IMR-90 (cell line): ENCODE data around the gene GRAMD4. TPM values are rescaled to one million over a fixed set of nuclear protein-coding genes. Genes with fewer than 3 reads are reported as not detected.

Experiments used
- ATAC-seq: fragments of 200-7000 bp; cut with Tn5 transposase; 2 replicates; pipeline ENCODE4 v1.9.1; 2020; ENCODE audit warnings: low read depth, mild to moderate bottlenecking, moderate library complexity
- BruUV-seq: library from RNA; stranded (reverse); fragments of 400-500 nt; replicated peaks from 2 replicates; lab custom pipeline; 2021; lab: Mats Ljungman, UMichigan
- CTCF ChIA-PET: fragments of 300-600 bp; formaldehyde crosslinking; extraction: SDS; loops from one replicate; lab custom pipeline; 2021; ENCODE audit warnings: antibody characterized with exemption; lab: Yijun Ruan, JAX
- POLR2A ChIA-PET: fragments of 300-600 bp; sonication (Branson Sonifier 250); formaldehyde crosslinking; loops from one replicate; lab custom pipeline; 2022; ENCODE audit warnings: antibody characterized with exemption; ENCODE audit not compliant: unreplicated experiment; lab: Charles Lee
- DNase-seq: peaks from one replicate; pipeline ENCODE4 v3.0.0; 2013
- H2AFZ ChIP-seq: replicated peaks from 2 replicates; pipeline ENCODE3; 2013; ENCODE audit warnings: low read length, mild to moderate bottlenecking; ENCODE audit not compliant: poor library complexity
- H2AK5ac ChIP-seq: 2 replicates; pipeline ENCODE4 v1.6.1; 2013; ENCODE audit warnings: low read depth, low read length, inconsistent platforms
- H2AK9ac ChIP-seq: replicated peaks from 2 replicates; pipeline ENCODE3; 2013; ENCODE audit warnings: mild to moderate bottlenecking, low read depth, low read length, moderate library complexity; ENCODE audit not compliant: poor library complexity
- H2BK120ac ChIP-seq: 2 replicates; pipeline ENCODE4 v1.6.1; 2013; ENCODE audit warnings: low read depth, low read length, inconsistent platforms
- H2BK15ac ChIP-seq: 3 replicates; pipeline ENCODE4 v1.6.1; 2013; ENCODE audit warnings: low read depth, low read length, inconsistent platforms
- H2BK20ac ChIP-seq: 2 replicates; pipeline ENCODE4 v1.6.1; 2013; ENCODE audit warnings: low read depth, mild to moderate bottlenecking, inconsistent platforms, low read length, moderate library complexity
- H2BK5ac ChIP-seq: 2 replicates; pipeline ENCODE4 v1.6.1; 2013; ENCODE audit warnings: mild to moderate bottlenecking, low read depth, low read length, inconsistent platforms; ENCODE audit not compliant: poor library complexity, severe bottlenecking
- H3K14ac ChIP-seq: replicated peaks from 2 replicates; pipeline ENCODE4 v1.6.1; 2013; ENCODE audit warnings: low read depth, low read length, inconsistent platforms
- H3K18ac ChIP-seq: 2 replicates; pipeline ENCODE4 v1.6.1; 2013; ENCODE audit warnings: low read depth, low read length, control low read depth
- H3K23ac ChIP-seq: 2 replicates; pipeline ENCODE4 v1.6.1; 2013; ENCODE audit warnings: low read depth, low read length, inconsistent platforms
- H3K27ac ChIP-seq: 2 replicates; pipeline ENCODE4 v1.5.1; 2013; ENCODE audit warnings: mild to moderate bottlenecking, control low read depth, low read length; ENCODE audit not compliant: insufficient read depth
- H3K27me3 ChIP-seq: 2 replicates; pipeline ENCODE4 v1.6.1; 2013; ENCODE audit warnings: low read length; ENCODE audit not compliant: control insufficient read depth, insufficient read depth
- H3K36me3 ChIP-seq: 2 replicates; pipeline ENCODE4 v1.6.1; 2013; ENCODE audit warnings: low read length, mixed read lengths; ENCODE audit not compliant: control insufficient read depth, insufficient read depth
- H3K4ac ChIP-seq: 2 replicates; pipeline ENCODE4 v1.6.1; 2013; ENCODE audit warnings: low read depth, low read length, inconsistent platforms
- H3K4me1 ChIP-seq: 2 replicates; pipeline ENCODE4 v1.6.1; 2013; ENCODE audit warnings: low read length, mixed read lengths; ENCODE audit not compliant: control insufficient read depth, insufficient read depth
- H3K4me2 ChIP-seq: 2 replicates; pipeline ENCODE4 v1.6.1; 2013; ENCODE audit warnings: low read depth, mild to moderate bottlenecking, control low read depth, low read length, moderate library complexity
- H3K4me3 ChIP-seq: 2 replicates; pipeline ENCODE4 v1.5.1; 2013; ENCODE audit warnings: low read depth, mild to moderate bottlenecking, control low read depth, low read length, moderate library complexity; ENCODE audit not compliant: insufficient read depth
- H3K56ac ChIP-seq: 2 replicates; pipeline ENCODE4 v1.6.1; 2013; ENCODE audit warnings: low read length, inconsistent platforms; ENCODE audit not compliant: insufficient read depth; ENCODE audit errors: extremely low read depth
- H3K79me1 ChIP-seq, 2 experiments: 2 replicates each; pipeline ENCODE4 v1.6.1; 2013; ENCODE audit warnings: low read length in 2 of 2, inconsistent platforms in 1 of 2, low read depth in 1 of 2
- H3K9ac ChIP-seq: 2 replicates; pipeline ENCODE4 v1.6.1; 2013; ENCODE audit warnings: low read depth, low read length, control low read depth
- H3K9me1 ChIP-seq: 2 replicates; pipeline ENCODE4 v1.6.1; 2013; ENCODE audit warnings: low read length, inconsistent platforms; ENCODE audit not compliant: insufficient read depth
- H3K9me3 ChIP-seq: 2 replicates; pipeline ENCODE4 v1.6.1; 2013; ENCODE audit warnings: low read length; ENCODE audit not compliant: control insufficient read depth, insufficient read depth
- H4K20me1 ChIP-seq: 2 replicates; pipeline ENCODE4 v1.6.1; 2013; ENCODE audit warnings: low read length, inconsistent platforms; ENCODE audit not compliant: insufficient read depth
- H4K5ac ChIP-seq: 2 replicates; pipeline ENCODE4 v1.6.1; 2013; ENCODE audit warnings: mild to moderate bottlenecking, low read depth, low read length, control low read depth
- H4K8ac ChIP-seq, 2 experiments: 2 replicates each; pipeline ENCODE4 v1.6.1; 2013; ENCODE audit warnings: low read depth in 2 of 2, low read length in 2 of 2, control low read depth in 1 of 2, inconsistent platforms in 1 of 2
- H4K91ac ChIP-seq: 2 replicates; pipeline ENCODE4 v1.6.1; 2013; ENCODE audit warnings: low read depth, low read length, inconsistent platforms; ENCODE audit not compliant: insufficient read depth
- BHLHE40 ChIP-seq: fragments of 150-350 bp; IDR thresholded peaks from 2 replicates; pipeline ENCODE4 v1.6.1; 2016; ENCODE audit warnings: mild to moderate bottlenecking, low read depth, low read length
- CEBPB ChIP-seq: IDR thresholded peaks from 2 replicates; pipeline ENCODE4 v1.6.1; 2012; ENCODE audit warnings: low read depth, low read length, improper control_type of control experiment
- CHD1 ChIP-seq: IDR thresholded peaks from 2 replicates; pipeline ENCODE4 v1.6.1; 2012; ENCODE audit warnings: low read depth, low read length, improper control_type of control experiment
- FOS ChIP-seq: fragments of 150-350 bp; IDR thresholded peaks from 2 replicates; pipeline ENCODE4 v1.6.1; 2016; ENCODE audit warnings: low read depth, low read length
- MAFK ChIP-seq: IDR thresholded peaks from 2 replicates; pipeline ENCODE4 v1.6.1; 2012; ENCODE audit warnings: low read depth, low read length, improper control_type of control experiment
- MAZ ChIP-seq: IDR thresholded peaks from 2 replicates; pipeline ENCODE4 v1.6.1; 2012; ENCODE audit warnings: low read depth, mild to moderate bottlenecking, low read length, improper control_type of control experiment, moderate library complexity, borderline replicate concordance
- MXI1 ChIP-seq: IDR thresholded peaks from 2 replicates; pipeline ENCODE4 v1.6.1; 2012; ENCODE audit warnings: low read depth, mild to moderate bottlenecking, low read length, moderate library complexity, borderline replicate concordance
- NFE2L2 ChIP-seq: fragments of 150-350 bp; IDR thresholded peaks from 2 replicates; pipeline ENCODE4 v1.6.1; 2016; ENCODE audit warnings: low read depth, mild to moderate bottlenecking, low read length
- POLR2A ChIP-seq: IDR thresholded peaks from 2 replicates; pipeline ENCODE4 v1.6.1; 2012; ENCODE audit warnings: mild to moderate bottlenecking, low read depth, low read length
- RAD21 ChIP-seq: IDR thresholded peaks from 2 replicates; pipeline ENCODE4 v1.6.1; 2012; ENCODE audit warnings: low read length, improper control_type of control experiment
- RCOR1 ChIP-seq: IDR thresholded peaks from 2 replicates; pipeline ENCODE4 v1.6.1; 2012; ENCODE audit warnings: mild to moderate bottlenecking, low read length, improper control_type of control experiment; ENCODE audit not compliant: insufficient replicate concordance
- RFX5 ChIP-seq: IDR thresholded peaks from 2 replicates; pipeline ENCODE4 v1.8.0; 2012; ENCODE audit warnings: low read depth, mild to moderate bottlenecking, low read length, moderate library complexity
- SMC3 ChIP-seq: fragments of 150-350 bp; IDR thresholded peaks from 2 replicates; pipeline ENCODE4 v1.6.1; 2016; ENCODE audit warnings: low read depth, mild to moderate bottlenecking, antibody characterized with exemption, low read length, moderate library complexity
- WGBS, 2 experiments: methylation state at CpG; one replicate each; pipeline versions ENCODE4 v1.1.5 to v1.1.7; 2013; ENCODE audit warnings: missing lambda C conversion rate in 2 of 2; ENCODE audit not compliant: insufficient read length in 1 of 2; ENCODE audit errors: extremely low coverage in 2 of 2; 5-methylcytosine and 5-hydroxymethylcytosine counted together
- dilution Hi-C: fragments of 300-500 bp; cut with HindIII; formaldehyde crosslinking; loops from one replicate; pipeline ENCODE4 v1.14.3; 2018; ENCODE audit warnings: low sequenced_read_pairs; ENCODE audit not compliant: unreplicated experiment
- in situ Hi-C: fragments of 300-500 bp; cut with MboI; formaldehyde crosslinking; loops from 3 replicates; pipeline ENCODE4 v1.14.3; 2019; ENCODE audit warnings: low sequenced_read_pairs, inconsistent platforms, mixed read lengths
- intact Hi-C: fragments of 100-400 bp; cut with micrococcal nuclease; formaldehyde crosslinking; loops from 2 replicates; pipeline ENCODE4 v1.10.0; 2022
- polyA plus RNA-seq, 3 experiments: library from polyadenylated mRNA; depleted of rRNA; stranded (reverse); fragments of >200 nt; gene quantifications; 2 replicates each; pipeline ENCODE4 v1.2.3, GENCODE V29; 2012; ENCODE audit warnings: low replicate concordance in 1 of 3
- total RNA-seq: library from RNA; depleted of rRNA; stranded (reverse); fragments of >200 nt; gene quantifications from 2 replicates; pipeline ENCODE4 v1.2.3, GENCODE V29; 2012
- TF ChIP-seq, protein P1 (sequence below): conservative IDR thresholded peaks from 2 replicates; pipeline ENCODE4 v1.5.1; 2012; ENCODE audit warnings: mild to moderate bottlenecking, low read depth, low read length, improper control_type of control experiment
- TF ChIP-seq, protein P2 (sequence below): fragments of 150-350 bp; IDR thresholded peaks from 2 replicates; pipeline ENCODE4 v1.6.1; 2016; ENCODE audit warnings: low read depth, mild to moderate bottlenecking, low read length, moderate library complexity, borderline replicate concordance
- TF ChIP-seq, protein P3 (sequence below): fragments of 150-350 bp; IDR thresholded peaks from 2 replicates; pipeline ENCODE4 v1.6.1; 2017; ENCODE audit warnings: mild to moderate bottlenecking, antibody characterized with exemption, low read length, low read depth

Gene GRAMD4
- total and polyA plus RNA-seq, 2 of the 4 experiments (the other 2 are of a cell fraction) = 2.7 to 5.8 TPM

DNA sequence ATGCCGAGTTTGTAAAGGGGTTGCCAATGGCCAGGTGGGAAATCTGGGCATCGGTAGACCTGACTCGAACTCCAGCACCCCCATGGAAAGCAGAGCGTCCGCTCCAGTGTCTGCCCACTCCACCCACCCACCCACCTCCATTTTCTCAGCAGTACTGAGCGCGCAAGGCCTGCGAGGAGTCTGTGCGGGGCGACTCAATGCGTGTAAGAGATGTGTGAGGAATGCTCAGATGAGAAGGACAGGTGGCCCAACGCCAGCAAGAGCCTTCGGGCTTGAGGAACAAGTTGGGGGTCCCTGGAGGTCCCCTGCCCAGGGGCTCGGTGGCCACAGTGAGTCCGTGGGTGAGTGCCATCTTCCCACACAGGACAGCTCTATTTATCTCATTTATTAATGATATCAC, 67.3 kb downstream of the GRAMD4 start:
- H2BK120ac ChIP-seq = no peak overlapping the region
- no peak overlapping the region for H2AK9ac ChIP-seq
- DNase-seq (no peak), ATAC-seq (no peak)
- no peak overlapping the region for H2AK5ac ChIP-seq
- H2BK20ac ChIP-seq = no peak overlapping the region
- H2BK5ac ChIP-seq = no peak overlapping the region
- H3K14ac ChIP-seq = no peak overlapping the region
- H4K20me1 ChIP-seq = no peaks in the 10 kb centered on the region; the same call in 1 of the 2 replicates
- H4K91ac ChIP-seq = no peak overlapping the region
- no peak overlapping the region for H2AFZ ChIP-seq
- no peak overlapping the region for H3K23ac ChIP-seq
- no peak overlapping the region for H2BK15ac ChIP-seq
- no peaks in the 10 kb centered on the region for H3K4me1 ChIP-seq
- CTCF ChIA-PET = no interaction called here
- POLR2A ChIA-PET = no interaction called here
- no peak overlapping the region for H3K18ac ChIP-seq
- no peaks in the 10 kb centered on the region for H3K9me3 ChIP-seq
- no peaks in the 10 kb centered on the region for H3K27me3 ChIP-seq
- H3K27ac ChIP-seq = no peak overlapping the region
- no TSS peak for BruUV-seq
- no peak overlapping the region for H3K9ac ChIP-seq
- in situ Hi-C loops = no loop called here
- no peak overlapping the region for H3K56ac ChIP-seq
- H3K79me1 ChIP-seq = no peaks in the 10 kb centered on the region; a peak in 1 of 4 replicates
- no peak overlapping the region for H3K4me3 ChIP-seq
- no CpG with 5 or more reads among the region's 15 CpGs for WGBS, 2 experiments
- no peak for TF ChIP-seq RAD21
- no peak for TF ChIP-seq POLR2A
- TF ChIP-seq, protein P1, sequence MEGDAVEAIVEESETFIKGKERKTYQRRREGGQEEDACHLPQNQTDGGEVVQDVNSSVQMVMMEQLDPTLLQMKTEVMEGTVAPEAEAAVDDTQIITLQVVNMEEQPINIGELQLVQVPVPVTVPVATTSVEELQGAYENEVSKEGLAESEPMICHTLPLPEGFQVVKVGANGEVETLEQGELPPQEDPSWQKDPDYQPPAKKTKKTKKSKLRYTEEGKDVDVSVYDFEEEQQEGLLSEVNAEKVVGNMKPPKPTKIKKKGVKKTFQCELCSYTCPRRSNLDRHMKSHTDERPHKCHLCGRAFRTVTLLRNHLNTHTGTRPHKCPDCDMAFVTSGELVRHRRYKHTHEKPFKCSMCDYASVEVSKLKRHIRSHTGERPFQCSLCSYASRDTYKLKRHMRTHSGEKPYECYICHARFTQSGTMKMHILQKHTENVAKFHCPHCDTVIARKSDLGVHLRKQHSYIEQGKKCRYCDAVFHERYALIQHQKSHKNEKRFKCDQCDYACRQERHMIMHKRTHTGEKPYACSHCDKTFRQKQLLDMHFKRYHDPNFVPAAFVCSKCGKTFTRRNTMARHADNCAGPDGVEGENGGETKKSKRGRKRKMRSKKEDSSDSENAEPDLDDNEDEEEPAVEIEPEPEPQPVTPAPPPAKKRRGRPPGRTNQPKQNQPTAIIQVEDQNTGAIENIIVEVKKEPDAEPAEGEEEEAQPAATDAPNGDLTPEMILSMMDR = no peak
- TF ChIP-seq NFE2L2 = no peak
- TF ChIP-seq MXI1 = no peak
- no peak for TF ChIP-seq FOS
- TF ChIP-seq CHD1 = no peak
- no peak for TF ChIP-seq MAZ
- TF ChIP-seq RCOR1 = no peak
- TF ChIP-seq, protein P2, sequence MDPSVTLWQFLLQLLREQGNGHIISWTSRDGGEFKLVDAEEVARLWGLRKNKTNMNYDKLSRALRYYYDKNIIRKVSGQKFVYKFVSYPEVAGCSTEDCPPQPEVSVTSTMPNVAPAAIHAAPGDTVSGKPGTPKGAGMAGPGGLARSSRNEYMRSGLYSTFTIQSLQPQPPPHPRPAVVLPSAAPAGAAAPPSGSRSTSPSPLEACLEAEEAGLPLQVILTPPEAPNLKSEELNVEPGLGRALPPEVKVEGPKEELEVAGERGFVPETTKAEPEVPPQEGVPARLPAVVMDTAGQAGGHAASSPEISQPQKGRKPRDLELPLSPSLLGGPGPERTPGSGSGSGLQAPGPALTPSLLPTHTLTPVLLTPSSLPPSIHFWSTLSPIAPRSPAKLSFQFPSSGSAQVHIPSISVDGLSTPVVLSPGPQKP = no peak
- TF ChIP-seq RFX5 = no peak
- TF ChIP-seq SMC3 = no peak
- no peak for TF ChIP-seq MAFK
- no peak for TF ChIP-seq BHLHE40
- TF ChIP-seq, protein P3, sequence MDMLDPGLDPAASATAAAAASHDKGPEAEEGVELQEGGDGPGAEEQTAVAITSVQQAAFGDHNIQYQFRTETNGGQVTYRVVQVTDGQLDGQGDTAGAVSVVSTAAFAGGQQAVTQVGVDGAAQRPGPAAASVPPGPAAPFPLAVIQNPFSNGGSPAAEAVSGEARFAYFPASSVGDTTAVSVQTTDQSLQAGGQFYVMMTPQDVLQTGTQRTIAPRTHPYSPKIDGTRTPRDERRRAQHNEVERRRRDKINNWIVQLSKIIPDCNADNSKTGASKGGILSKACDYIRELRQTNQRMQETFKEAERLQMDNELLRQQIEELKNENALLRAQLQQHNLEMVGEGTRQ = no peak
- TF ChIP-seq CEBPB = no peak
- no peak overlapping the region for H4K5ac ChIP-seq
- H3K4me2 ChIP-seq = no peak overlapping the region
- no peak overlapping the region for H4K8ac ChIP-seq
- intact Hi-C loops = no loop called here
- H3K4ac ChIP-seq = no peak overlapping the region
- H3K9me1 ChIP-seq = 0 out of 2 replicates have a peak, but pooled peaks cover 1% of the 10 kb centered on the region
- H3K36me3 ChIP-seq = peaks cover 53% of the 10 kb centered on the region
- dilution Hi-C loops = no loop called here
